SK-N-SH treated with all-trans-retinoic acid at 6 μM for 48 hours (cell line): ENCODE results near the gene LSM14A.

Experiments
- ATAC-seq: fragments of 200-7000 bp; cut with Tn5 transposase; 3 replicates; pipeline ENCODE4 v1.9.1; 2020; ENCODE audit warnings: mild to moderate bottlenecking, moderate library complexity
- ARNTL ChIP-seq: fragments of 450-650 bp; formaldehyde crosslinking; IDR thresholded peaks from 2 replicates; pipeline ENCODE4 v1.5.0; 2020; ENCODE audit warnings: low read depth, mild to moderate bottlenecking, moderate library complexity, borderline replicate concordance
- BACH2 ChIP-seq: fragments of 250-450 bp; sonication (Bioruptor Pico); IDR thresholded peaks from 2 replicates; pipeline ENCODE4 v1.9.0; 2021; ENCODE audit warnings: mild to moderate bottlenecking, borderline replicate concordance
- GLIS3 ChIP-seq: fragments of 250-450 bp; sonication (Bioruptor Pico); IDR thresholded peaks from 2 replicates; pipeline ENCODE4 v1.5.0; 2020; ENCODE audit warnings: mild to moderate bottlenecking, moderate library complexity
- ISL1 ChIP-seq: fragments of 250-450 bp; sonication (Bioruptor Pico); IDR thresholded peaks from 2 replicates; pipeline ENCODE4 v2.1.2; 2022; ENCODE audit warnings: mild to moderate bottlenecking, moderate library complexity
- OSR1 ChIP-seq: fragments of 250-450 bp; sonication (Bioruptor Pico); IDR thresholded peaks from 2 replicates; pipeline ENCODE4 v1.8.0; 2022; ENCODE audit warnings: moderate library complexity, mild to moderate bottlenecking, inconsistent platforms
- RARB ChIP-seq: fragments of 250-450 bp; sonication (Bioruptor Pico); IDR thresholded peaks from 2 replicates; pipeline ENCODE4 v1.8.0; 2021; ENCODE audit warnings: mild to moderate bottlenecking, moderate library complexity
- TOX ChIP-seq: fragments of 250-450 bp; sonication (Bioruptor Pico); IDR thresholded peaks from 2 replicates; pipeline ENCODE4 v1.8.0; 2021; ENCODE audit warnings: mild to moderate bottlenecking, moderate library complexity, borderline replicate concordance
- ZC3H10 ChIP-seq: fragments of 250-450 bp; sonication (Bioruptor Pico); IDR thresholded peaks from 2 replicates; pipeline ENCODE4 v1.5.1; 2021; ENCODE audit warnings: mild to moderate bottlenecking, moderate library complexity
- ZFP3 ChIP-seq: fragments of 250-450 bp; sonication (Bioruptor Pico); IDR thresholded peaks from 2 replicates; pipeline ENCODE4 v1.5.0; 2020; ENCODE audit warnings: mild to moderate bottlenecking, moderate library complexity
- ZNF565 ChIP-seq: fragments of 450-650 bp; formaldehyde crosslinking; conservative IDR thresholded peaks from 2 replicates; pipeline ENCODE4 v1.5.0; 2020; ENCODE audit warnings: low read depth, mild to moderate bottlenecking, moderate library complexity
- ZNF70 ChIP-seq: fragments of 450-650 bp; formaldehyde crosslinking; IDR thresholded peaks from 2 replicates; pipeline ENCODE4 v1.5.0; 2020; ENCODE audit warnings: mild to moderate bottlenecking, moderate library complexity
- TF ChIP-seq, protein P1 (sequence below): fragments of 250-450 bp; sonication (Bioruptor Pico); IDR thresholded peaks from 2 replicates; pipeline ENCODE4 v1.5.1; 2020; ENCODE audit warnings: low read depth, mild to moderate bottlenecking, moderate library complexity
- TF ChIP-seq, protein P2 (sequence below): fragments of 250-450 bp; sonication (Bioruptor Pico); IDR thresholded peaks from 2 replicates; pipeline ENCODE4 v1.5.0; 2020; ENCODE audit warnings: mild to moderate bottlenecking, moderate library complexity
- TF ChIP-seq, protein P3 (sequence below): fragments of 250-450 bp; sonication (Bioruptor Pico); IDR thresholded peaks from 2 replicates; pipeline ENCODE4 v1.5.1; 2021; ENCODE audit warnings: mild to moderate bottlenecking, moderate library complexity

Gene LSM14A

DNA sequence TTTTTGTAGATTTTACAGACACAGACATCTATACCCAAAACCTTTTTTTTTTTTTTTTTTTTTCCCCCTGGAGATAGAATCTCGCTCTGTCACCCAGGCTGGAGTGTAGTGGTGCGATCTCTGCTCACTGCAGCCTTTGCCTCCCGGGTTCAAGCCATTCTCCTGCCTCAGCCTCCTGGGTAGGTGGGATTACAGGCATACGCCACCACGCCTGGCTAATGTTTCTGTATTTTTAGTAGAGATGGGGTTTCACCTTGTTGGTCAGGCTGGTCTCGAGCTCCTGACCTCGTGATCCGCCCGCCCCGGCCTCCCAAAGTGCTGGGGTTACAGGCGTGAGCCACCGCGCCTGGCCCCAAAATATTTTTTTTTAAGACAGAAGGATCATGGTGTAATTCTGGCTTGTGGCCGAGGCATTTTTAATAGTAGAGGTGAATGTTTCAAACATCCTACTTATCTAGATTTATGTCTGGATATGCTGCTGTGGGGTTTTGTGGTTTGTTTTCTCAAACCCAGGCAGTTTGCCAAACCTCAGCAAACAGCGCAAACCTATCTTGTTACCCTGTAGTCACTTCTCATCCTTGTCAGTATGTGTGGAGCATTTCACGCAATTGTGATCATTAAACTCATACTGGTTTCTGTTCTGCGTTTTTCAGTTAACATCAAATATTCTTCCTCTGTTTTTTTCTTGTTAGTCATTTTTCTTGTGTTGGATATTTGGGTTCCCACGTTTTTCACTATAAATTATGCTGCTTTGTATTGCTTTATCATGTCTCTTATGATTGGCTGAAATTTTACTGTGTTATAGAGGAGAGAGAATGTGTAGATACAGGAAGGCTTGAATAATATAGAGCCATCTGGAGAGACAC is 45.9 kb downstream of the LSM14A start (continued):
- TF ChIP-seq, protein P1, sequence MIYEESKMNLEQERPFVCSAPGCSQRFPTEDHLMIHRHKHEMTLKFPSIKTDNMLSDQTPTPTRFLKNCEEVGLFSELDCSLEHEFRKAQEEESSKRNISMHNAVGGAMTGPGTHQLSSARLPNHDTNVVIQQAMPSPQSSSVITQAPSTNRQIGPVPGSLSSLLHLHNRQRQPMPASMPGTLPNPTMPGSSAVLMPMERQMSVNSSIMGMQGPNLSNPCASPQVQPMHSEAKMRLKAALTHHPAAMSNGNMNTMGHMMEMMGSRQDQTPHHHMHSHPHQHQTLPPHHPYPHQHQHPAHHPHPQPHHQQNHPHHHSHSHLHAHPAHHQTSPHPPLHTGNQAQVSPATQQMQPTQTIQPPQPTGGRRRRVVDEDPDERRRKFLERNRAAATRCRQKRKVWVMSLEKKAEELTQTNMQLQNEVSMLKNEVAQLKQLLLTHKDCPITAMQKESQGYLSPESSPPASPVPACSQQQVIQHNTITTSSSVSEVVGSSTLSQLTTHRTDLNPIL, result no peak
- TF ChIP-seq OSR1 (CRISPR knock-in tag), result no peak
- peak; percentile 64; the same call in 1 of the 2 replicates for TF ChIP-seq TOX (CRISPR knock-in tag)

DNA sequence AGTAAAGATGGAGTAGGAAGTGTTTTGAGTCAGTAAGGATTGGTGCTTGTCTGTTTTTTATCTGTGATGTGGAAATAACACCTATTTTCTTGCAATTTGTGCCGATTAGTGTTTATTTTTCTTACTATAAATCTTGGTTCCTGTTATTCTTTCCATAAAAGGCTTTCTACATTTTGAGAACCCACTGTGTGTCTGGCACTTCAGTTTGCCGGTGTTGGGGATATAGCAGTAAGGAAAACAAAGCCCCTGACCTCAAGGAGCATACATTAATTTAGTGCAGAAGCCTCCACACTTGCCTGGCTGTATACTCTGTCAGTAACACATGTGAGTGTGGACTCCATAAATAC is 46.5 kb downstream of the LSM14A start:
- TF ChIP-seq, protein P2, sequence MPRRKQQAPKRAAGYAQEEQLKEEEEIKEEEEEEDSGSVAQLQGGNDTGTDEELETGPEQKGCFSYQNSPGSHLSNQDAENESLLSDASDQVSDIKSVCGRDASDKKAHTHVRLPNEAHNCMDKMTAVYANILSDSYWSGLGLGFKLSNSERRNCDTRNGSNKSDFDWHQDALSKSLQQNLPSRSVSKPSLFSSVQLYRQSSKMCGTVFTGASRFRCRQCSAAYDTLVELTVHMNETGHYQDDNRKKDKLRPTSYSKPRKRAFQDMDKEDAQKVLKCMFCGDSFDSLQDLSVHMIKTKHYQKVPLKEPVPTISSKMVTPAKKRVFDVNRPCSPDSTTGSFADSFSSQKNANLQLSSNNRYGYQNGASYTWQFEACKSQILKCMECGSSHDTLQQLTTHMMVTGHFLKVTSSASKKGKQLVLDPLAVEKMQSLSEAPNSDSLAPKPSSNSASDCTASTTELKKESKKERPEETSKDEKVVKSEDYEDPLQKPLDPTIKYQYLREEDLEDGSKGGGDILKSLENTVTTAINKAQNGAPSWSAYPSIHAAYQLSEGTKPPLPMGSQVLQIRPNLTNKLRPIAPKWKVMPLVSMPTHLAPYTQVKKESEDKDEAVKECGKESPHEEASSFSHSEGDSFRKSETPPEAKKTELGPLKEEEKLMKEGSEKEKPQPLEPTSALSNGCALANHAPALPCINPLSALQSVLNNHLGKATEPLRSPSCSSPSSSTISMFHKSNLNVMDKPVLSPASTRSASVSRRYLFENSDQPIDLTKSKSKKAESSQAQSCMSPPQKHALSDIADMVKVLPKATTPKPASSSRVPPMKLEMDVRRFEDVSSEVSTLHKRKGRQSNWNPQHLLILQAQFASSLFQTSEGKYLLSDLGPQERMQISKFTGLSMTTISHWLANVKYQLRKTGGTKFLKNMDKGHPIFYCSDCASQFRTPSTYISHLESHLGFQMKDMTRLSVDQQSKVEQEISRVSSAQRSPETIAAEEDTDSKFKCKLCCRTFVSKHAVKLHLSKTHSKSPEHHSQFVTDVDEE (CRISPR knock-in tag), result no peak
- TF ChIP-seq BACH2 (CRISPR knock-in tag) (no peak), RARB (CRISPR knock-in tag) (no peak), ZC3H10 (CRISPR knock-in tag) (no peak), OSR1 (CRISPR knock-in tag) (no peak), ZNF70 (CRISPR knock-in tag) (no peak)
- TF ChIP-seq, protein P3, sequence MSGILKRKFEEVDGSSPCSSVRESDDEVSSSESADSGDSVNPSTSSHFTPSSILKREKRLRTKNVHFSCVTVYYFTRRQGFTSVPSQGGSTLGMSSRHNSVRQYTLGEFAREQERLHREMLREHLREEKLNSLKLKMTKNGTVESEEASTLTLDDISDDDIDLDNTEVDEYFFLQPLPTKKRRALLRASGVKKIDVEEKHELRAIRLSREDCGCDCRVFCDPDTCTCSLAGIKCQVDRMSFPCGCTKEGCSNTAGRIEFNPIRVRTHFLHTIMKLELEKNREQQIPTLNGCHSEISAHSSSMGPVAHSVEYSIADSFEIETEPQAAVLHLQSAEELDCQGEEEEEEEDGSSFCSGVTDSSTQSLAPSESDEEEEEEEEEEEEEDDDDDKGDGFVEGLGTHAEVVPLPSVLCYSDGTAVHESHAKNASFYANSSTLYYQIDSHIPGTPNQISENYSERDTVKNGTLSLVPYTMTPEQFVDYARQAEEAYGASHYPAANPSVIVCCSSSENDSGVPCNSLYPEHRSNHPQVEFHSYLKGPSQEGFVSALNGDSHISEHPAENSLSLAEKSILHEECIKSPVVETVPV (CRISPR knock-in tag), result no peak
- no peak for ATAC-seq

DNA sequence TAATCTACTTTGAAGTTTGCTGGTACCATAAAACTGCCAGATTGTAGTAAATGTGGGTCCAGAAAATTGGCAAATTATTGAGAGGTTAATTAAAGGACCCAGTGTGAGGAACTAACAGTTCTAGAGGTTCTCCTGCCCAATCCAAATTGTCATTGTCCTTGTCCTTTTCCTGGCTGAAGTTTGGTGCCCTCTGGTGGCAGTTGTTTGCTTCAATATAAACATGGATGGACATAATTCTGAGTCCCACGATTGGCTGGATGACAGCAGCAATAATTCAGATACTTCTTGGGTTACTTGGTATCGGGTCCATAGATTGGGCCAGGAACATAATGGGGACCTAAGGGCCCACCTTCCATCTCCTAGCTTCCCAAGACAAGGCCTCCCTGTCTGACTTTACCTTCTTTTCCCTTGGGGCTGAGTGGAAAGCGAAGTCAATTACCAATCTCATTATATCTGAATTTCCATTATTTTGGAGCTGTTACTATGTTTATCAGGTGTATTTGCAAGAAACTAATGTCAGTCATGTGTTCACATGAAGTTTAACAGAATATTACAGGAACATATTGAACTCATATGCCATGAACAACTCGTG is 48.3 kb downstream of the LSM14A start:
- peak; percentile 36; the same call in 2 of the 3 replicates for ATAC-seq
- no peak for TF ChIP-seq ISL1
- TF ChIP-seq RARB (CRISPR knock-in tag), result no peak
- no peak for TF ChIP-seq GLIS3 (CRISPR knock-in tag)
- no peak for TF ChIP-seq ZFP3 (CRISPR knock-in tag)
- TF ChIP-seq TOX (CRISPR knock-in tag), result no peak
- no peak for TF ChIP-seq ZC3H10 (CRISPR knock-in tag)
- TF ChIP-seq ZNF565 (CRISPR knock-in tag), result no peak
- TF ChIP-seq, protein P3 (CRISPR knock-in tag), result no peak
- TF ChIP-seq ARNTL (CRISPR knock-in tag), result no peak
- TF ChIP-seq, protein P1, result no peak
- TF ChIP-seq, protein P2 (CRISPR knock-in tag), result no peak
- TF ChIP-seq BACH2 (CRISPR knock-in tag), result no peak
